HCT116 (cell line): ENCODE data around the gene TEDC1.

ENCODE experiments used
- CTCF ChIP-seq, 3 experiments: fragments of 200-600 bp in 1 of 3; sonication (generic) in 1 of 3; IDR thresholded peaks in 2 of 3; conservative IDR thresholded peaks in 1 of 3; 2 replicates each; pipeline ENCODE4 v1.5.1; 2012 to 2017; ENCODE audit warnings: low read depth in 2 of 3, low read length in 2 of 3, antibody characterized with exemption in 1 of 3, borderline replicate concordance in 1 of 3, control low read depth in 1 of 3, mild to moderate bottlenecking in 1 of 3, mixed read lengths in 1 of 3, mixed run types in 1 of 3, moderate library complexity in 1 of 3; ENCODE audit not compliant: insufficient read depth in 1 of 3
- EGR1 ChIP-seq: IDR thresholded peaks from 2 replicates; pipeline ENCODE4 v1.6.1; 2012; ENCODE audit warnings: low read depth
- EZH2 ChIP-seq: fragments of 200-600 bp; sonication (generic); IDR thresholded peaks from 2 replicates; pipeline ENCODE4 v1.6.1; 2017; ENCODE audit warnings: antibody characterized with exemption, mixed run types
- EZH2phosphoT487 ChIP-seq: fragments of 200-600 bp; IDR thresholded peaks from 2 replicates; pipeline ENCODE4 v1.6.1; 2018; ENCODE audit warnings: antibody characterized with exemption, borderline replicate concordance
- SIN3A ChIP-seq: IDR thresholded peaks from 2 replicates; pipeline ENCODE4 v1.6.1; 2012; ENCODE audit warnings: low read depth

DNA sequence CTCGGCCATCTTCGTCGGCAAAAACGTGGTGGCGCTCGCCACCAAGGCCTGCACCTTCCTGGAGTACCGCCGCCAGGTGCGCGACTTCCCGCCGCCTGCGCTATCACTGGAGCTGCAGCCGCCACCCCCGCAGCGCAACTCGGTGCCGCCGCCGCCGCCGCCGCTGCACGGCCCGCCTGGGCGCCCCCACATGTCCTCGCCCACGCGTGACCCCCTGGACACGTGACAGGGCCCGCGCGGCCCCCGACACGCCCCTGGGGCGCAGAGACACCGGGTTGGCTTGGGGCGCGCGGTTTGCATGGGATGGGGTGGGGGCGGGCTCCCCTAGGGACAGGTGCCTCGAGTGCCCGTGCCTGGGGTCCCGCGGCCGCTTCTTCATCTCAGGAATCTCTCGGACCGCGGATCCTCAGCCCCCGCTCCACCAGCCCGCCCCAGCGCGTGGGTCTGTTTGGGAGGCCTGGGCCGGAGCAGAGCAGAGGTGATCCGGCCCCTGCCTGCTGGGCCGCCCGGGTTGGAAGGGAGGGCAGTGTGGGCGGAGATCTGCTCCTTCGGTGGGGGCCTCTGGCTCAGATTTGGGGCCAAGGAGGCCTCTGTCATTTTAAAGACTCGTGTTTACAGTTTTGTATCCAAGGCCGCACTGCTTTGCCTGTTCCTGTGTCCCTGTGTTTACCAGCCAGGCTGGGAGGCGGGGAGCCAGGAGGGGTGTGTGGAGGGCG is 38.7 kb downstream of the TEDC1 start:
- TF ChIP-seq EZH2phosphoT487: no peak
- no peak for TF ChIP-seq SIN3A
- TF ChIP-seq CTCF (IDR thresholded peaks at IDR 0.05 in 2 of 3, conservative IDR thresholded peaks at IDR 0.05 in 1 of 3; ENCODE audit: borderline replicate concordance in 1 of 3, insufficient read depth in 1 of 3, low read depth in 2 of 3, low read length in 2 of 3): no peak
- no peak for TF ChIP-seq EZH2
- TF ChIP-seq EGR1: no peak
